Stimulated activated CD4-positive, alpha-beta T cell treated with anti-CD3 and anti-CD28 coated beads, TNF-alpha, amount 100 ng/mL, for 4 hours (primary cell): ENCODE results near the gene CACNA1S.
A peak's percentile ranks its signal among the peaks of the same experiment; 100 is the strongest.

Source experiments
- DNase-seq, 3 experiments: peaks; one replicate each; pipeline ENCODE4 v3.0.0-alpha.2; 2020; ENCODE audit warnings: low read depth in 3 of 3

Gene CACNA1S

DNA sequence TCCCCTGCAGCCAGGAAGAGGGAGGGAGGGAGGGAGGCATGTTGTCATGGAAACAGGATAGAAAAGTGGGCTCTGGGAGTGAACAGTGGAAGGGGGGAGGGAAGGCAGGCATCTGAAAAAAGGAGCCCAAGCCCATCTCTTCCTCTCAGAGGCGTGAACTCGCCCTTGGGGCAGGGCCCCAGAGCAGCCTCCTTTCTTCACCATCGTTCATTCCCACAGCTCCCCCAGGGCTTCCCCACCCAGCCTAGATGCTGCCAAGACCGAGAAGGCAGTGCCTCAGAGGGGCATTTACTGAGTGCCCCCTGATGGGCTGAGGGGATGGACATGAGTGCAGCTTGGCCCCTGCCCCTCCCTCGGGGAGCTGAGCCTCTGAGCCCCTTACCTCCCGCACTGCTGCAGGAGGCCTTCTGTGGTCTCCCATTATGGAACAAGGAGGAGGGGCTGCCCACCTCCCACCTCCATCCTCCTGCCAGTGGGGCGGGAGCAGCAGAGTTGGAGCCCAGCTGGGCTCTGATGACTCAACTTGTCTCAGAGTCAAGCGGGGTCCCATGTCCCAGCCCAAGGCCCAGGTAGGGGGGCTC is 49.6 kb downstream of the CACNA1S start:
- DNase-seq: no peak

DNA sequence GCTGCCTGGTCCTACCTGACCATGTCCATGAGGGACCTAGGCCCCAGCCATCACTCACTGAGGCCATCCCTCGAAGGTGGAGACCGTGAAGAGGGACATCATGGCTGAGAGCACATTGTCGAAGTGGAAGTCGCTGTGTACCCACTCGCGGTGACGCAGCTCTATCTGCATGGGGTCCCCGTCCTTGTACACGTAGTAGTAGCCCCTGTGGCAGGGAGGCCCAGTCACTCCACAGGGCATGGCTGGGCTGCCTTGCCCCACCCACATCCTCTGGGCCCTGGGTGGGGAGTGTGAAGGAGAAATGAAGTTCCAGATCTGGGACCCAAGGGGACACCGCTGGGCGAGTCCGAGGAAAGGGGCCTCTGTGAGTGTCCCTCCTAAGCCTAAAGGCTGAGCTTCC is 50.3 kb downstream of the CACNA1S start:
- no peak for DNase-seq

DNA sequence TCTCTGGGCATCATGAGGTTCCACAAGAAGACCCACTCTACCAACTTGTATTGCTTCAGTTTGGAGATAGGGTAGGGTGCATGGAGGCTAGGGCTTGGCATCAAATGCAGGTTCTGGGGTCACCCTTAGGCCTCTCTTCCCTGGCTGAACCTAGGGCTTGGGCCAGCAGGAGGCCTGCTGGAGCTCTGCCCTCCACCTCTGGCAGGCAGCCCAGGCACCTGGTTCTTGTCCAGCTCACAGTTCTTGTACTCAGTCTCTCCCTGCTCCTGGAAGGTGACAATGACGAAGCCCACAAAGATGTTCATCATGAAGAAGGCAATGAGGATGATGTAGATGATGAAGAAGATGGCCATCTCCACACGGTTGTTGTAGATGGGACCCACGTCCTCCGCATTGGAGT is 51.2 kb downstream of the CACNA1S start:
- no peak for DNase-seq

DNA sequence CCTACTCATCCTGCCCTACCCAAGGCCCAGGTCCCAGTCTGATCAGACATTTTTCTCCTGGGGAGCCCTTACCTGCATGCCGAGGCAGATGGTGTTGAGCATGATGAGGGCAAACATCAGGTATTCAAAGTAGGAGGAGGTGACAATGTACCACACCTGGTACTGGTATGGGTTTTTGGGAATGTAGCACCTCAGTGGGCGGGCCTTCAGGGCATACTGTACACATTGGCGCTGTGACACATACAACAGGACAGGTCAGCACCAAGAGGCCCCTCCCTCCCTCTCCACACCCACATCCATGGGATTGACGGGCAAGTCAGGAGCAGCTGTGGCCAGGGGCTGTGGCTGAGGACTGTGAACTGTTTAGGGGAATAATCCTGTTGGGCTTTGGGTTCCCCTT is 51.6 kb downstream of the CACNA1S start:
- DNase-seq: no peak

DNA sequence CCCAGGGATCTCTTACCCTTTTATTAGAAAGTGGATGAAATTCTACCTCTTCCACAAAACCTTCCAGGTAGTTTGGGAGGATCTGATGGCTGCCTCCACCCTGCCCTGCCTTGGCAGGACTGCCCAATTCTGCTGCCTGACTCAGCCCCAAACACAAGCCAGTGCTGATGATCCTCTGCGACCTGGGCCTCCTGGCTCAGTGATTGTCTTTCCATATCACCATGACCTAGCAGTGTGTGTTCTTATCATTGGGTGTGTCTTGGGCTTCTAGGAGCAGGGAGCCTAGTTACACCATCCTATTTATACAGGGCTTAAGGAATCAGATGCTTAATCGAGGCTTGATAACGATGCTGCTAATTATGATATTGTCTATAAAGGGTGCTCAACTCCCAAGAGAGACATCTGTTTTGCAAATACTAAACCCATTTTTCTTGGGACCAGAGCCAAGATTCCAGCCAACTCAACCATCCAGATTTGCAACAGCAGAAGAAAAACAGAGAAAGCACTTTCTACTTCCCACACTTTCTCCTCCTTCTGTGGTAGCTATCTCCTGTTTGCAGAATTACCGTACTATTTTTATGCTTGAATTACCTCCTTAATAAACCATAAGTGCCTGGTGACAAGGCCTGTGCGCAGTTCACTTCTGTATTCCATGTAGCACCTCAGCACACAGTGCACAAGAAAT is 52.2 kb downstream of the CACNA1S start:
- no peak for DNase-seq

DNA sequence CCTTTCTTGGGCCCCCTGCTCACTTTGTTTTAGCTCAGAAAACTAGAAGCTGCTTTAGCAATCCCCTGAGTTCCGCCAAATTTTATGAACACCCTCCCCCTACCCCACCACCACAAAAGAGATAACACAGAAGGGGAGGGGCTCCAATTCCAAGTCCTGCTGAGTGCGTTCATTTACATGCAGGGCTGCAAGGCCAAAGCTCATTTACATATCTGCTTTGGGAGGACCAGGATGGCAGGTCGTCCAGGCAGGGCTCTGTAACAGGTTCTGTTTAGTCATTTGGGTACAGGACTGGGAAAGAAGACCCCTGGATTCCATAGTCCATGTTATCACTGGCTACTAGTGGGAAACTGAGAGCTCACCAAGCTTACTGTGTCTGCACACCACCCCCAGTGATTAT is 52.8 kb downstream of the CACNA1S start:
- no peak for DNase-seq

DNA sequence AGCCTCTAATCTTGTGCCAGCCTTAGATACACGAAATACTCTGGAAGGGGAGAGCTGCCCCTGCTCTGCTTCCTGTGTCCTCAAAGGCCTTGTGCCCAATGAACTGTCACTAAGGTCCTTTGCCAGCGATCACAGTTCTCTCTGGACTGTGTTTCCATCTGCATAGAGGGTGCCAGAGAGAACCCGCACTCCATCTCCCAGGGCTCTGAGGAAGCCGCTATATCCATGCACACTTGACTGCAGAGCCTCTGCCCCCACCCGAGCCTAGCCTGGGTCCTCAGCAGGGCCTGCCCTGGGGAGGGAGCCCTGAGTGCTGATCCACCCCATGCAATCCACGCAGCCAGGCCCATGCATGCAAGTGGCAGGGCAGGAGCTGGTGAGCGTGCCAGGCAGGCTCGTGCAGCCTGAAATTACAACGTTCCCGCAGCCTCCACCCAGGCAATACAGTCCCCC is 58.1 kb downstream of the CACNA1S start:
- no peak for DNase-seq

DNA sequence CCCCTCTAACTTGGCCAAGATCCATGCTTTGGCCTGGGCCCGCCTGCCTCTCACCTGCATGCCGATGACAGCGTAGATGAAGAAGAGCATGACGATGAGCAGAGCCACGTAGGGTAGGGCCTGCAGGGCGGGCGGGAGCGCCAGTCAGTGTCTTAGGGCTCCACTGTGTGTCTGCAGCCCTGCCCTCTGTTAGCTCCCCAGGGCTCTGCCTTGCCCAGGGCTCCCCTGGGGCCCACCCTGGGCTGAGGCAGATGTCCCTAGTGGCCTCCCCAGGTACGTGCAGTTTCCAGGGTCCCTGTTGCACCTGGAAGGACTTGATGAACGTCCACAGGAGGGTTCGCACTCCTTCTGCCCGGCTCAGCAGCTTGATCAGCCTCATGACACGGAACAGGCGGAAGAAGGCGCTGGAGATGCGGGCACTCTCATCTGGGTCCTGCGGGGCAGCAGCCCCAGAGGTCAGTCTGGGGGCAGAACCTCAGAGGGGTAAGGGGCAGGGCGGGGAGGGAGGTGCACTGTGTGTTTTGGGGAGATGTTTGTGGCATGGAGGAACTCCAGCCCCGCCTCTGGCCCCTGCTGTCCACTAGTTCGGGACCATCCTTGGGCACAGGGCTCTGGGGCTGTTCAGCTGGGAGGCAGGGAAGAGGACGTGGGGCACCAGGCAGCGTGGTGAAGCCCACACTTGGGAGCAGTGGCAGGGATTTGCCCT is 58.9 kb downstream of the CACNA1S start:
- no peak for DNase-seq

DNA sequence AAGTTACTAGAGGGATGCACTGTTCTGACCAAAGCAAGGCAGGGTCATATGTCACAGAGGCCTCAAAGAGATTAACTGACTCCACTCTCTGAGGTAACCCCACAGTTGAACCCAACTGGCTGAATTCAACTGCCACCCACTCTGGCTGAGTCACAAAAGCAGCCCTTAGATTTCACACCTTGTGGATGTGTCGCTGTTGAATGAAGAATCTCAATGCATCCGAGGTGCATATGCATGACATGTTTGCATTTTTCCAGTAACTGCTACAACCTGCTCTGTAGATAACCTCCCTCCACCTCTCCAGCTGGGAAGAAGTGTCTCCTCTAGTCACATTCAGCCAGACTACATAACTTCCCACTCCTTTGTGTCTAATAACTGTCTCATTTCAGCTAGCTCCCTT is 60.8 kb downstream of the CACNA1S start:
- DNase-seq: no peak

DNA sequence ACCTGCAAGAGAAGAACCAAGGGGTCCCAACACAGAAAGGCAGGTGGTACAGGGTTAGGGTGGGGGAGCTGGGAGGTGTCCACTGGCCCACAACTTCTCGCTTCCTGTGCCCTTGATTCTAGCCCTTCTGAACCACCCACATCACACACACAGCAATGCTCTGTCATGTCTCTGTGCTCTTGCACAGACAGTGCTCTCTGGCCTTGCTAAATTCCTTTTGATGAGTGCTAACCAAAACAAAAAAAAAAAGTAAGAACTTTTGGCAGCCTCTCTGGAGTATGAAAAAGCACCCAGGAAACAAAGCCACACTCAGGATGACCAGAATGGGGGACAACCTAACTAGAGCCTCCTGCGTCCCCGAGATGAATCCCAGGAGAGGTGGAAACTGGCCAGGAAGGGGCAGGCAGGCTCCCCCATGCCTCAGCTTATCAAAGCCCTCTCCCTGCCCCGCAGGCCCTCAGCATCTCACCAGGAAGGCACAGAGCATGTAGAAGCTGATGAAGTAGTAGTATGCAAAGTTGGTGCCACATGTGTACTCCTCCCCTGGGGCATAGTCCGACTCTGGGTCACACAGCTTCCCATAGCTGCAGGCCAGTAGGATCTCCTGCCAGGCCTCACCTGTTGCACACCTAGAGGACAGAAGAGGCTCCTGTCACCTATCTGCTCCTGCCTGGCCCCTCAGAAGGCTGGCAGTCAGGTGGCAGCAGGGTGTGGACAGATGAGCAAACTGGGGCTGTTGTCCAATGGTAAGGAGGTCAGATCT is 61.5 kb downstream of the CACNA1S start:
- DNase-seq: no peak

DNA sequence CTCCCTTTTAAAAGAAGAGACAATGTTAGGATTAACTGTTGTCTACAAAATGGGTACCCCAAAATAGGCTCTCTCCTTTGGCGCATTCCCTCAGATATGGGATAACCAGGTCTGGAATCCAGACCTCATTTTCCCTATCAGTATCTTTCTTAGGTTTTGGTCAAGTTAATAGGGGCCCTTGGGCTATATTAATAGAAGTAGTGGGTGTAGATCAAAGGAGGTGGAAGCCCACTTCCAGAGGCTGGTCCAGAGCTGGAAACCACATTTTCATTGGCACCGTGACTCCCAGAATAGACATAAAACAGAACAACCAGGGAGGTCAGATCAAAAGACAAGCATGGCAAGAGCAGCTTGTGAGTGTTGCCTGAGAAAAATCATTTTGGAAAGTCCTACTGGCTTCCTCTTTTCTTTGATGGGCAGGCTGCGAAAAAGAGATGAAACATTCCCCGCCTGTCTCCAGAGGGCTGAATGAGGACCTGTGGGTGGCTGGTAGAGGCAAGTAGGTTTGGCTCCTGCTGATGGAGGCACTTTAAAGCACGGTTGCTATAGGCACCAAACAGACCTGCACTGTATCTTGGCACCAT is 62.9 kb downstream of the CACNA1S start:
- no peak for DNase-seq

DNA sequence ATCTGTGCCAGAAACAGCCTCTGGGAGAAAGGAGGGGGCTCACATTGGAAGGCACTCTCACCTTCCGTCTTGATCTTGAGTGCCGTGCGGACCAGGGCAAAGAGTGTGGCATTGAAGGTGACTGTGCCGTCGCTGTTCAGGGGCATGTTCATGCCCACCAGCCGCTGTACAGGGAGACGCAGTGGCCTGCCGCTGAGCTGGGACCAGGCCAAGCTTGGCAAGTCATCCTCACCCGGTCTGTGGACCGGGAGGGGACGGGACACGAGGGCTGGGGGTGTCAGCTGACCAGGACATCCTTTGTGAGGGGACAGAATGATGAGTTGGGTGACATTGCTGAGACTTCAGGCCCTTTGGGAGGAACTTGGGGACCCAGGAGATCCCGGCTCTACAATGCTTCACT is 63.7 kb downstream of the CACNA1S start:
- DNase-seq: no peak

DNA sequence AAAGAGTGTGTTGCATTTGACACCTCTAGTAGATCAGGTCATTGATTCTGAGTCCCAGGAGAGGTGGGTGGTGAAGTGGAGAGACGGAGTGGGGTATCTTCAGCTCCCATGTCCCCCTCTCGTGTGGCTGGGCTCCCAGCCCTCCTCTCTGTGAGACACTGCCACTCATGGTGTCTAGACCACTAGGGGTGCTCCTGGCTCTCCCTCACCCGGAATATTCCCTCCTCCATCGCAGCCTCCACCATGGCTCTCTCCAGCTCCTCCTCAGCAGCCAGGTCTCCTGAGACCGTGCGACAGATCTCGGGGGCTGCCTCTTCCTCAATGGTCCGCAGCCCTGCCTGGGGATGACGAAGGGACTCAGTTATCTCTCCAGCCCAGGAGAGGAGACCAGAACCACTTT is 68.1 kb downstream of the CACNA1S start:
- DNase-seq: no peak

DNA sequence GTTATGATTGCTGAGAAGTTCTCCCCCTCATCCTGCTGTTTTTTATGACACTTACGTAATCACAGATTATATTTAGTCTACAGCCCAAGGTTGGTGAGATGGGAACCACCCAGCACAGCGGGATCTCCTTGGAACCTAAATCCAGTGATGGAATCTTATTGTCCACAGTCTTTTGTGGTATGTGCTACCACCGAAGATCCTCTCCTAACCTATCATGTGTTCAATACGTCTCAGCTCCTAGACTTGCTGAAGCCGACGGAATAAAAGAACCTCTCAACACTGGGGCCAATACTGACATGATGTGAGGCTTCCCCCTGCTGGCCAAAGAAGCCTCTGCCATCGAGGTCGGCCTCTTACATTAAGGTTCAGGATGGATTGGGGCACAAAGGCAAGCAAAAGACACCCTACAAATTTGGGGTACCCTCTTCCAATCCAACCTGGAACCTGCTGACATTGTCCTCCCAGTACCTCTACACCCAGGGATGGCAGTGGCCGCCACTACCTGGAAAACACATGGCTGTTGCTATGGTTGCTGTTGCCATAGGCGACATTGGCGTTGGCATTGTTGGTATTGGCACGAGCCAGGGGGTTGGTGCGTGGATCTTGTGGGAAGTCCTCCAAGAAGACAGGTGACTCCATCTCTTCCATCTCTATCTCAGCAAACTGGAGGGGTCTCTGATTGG is 69.3 kb downstream of the CACNA1S start:
- DNase-seq: peak; percentile 45 to 50 (median 48)

DNA sequence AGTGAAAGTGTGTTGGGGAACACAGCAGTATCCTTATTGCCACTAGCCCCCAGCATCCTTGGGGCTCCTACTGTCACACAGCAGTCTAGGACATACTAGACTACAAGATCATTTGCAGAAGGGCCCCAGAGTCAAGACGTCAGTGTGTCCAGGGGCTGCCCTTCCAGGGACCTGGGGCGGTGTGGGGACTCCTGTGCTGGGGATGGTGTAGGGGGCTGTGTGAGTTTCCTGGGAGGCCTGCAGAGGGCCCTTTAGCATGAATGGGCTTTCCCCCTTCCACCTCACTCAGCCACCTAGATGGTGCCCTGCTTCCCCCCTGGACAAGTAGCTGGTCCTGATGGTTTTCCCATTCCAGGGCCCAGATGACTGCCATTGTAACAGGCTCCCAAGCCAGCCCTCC is 71.2 kb downstream of the CACNA1S start:
- no peak for DNase-seq

DNA sequence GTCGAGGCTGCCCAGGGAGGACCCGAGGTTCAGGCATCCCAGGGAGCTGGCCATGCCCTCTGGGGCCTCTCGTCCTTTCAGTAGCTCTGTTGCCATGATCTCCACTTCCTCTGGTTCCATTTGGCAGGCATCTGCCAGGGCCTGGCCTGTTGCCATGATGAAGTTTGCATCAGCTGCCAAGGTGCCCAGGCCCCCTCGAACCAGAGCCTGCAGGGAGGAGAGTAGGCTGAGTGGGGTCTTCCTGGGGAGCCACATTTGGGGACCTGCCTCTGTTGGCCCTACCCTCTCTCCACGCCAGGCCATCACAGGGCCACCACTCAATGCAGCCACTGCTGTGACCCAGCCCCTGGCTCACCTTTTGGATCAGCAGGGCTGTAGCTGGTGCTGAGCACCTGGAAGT is 72.3 kb downstream of the CACNA1S start:
- DNase-seq: no peak

DNA sequence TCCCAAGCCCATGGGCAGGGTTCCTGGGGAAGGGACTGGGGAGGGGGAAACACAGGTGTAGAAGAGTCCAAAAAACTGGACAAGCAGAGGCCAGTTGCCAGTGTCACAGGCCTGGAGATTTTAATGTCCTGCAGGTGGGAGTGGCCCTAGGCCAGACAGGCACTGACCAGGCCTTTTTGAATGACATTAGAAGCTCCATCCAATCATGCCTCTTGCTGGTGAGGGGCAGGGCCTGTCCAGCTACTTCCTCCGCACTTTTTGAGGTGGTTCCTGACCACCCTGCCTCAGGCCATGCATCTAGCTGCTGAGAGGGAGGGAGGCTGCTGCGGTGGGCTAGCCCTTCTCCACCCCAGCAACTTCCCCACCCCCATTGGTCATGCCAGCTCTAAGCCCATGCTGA is 72.8 kb downstream of the CACNA1S start:
- no peak for DNase-seq

DNA sequence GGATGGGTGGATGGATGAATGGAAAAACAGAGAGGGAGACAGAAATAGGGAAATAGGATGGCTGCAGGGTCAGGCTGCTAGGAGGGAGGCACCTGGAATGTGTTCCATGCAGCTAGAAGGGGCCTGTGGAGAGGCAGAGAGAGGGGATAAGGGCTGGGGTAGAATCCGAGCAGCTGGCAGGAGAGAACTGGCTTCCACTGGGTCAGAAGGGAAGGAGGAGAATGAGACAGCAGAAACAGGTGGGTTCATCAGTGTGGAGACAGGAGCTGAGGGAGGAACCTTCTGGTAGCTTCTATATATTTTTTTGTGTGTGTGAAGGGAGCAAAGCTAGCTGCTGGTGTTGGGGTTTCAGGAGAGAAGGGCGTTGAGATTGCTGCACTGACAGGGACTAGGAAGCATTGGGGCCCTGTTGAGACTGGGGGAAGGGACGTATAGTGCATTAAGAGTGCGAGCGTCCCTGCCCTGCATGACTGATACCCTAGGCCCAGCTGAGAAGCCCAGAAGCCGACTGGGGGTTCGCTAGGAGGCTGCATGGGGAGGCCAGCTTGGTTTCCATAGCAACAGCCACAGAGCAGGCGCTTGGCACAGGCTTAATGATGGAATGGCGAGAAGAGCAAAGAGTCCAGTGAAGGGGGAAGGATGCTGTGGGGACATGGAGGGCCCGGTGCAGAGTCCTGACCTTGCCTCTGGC is 73.9 kb downstream of the CACNA1S start:
- no peak for DNase-seq

DNA sequence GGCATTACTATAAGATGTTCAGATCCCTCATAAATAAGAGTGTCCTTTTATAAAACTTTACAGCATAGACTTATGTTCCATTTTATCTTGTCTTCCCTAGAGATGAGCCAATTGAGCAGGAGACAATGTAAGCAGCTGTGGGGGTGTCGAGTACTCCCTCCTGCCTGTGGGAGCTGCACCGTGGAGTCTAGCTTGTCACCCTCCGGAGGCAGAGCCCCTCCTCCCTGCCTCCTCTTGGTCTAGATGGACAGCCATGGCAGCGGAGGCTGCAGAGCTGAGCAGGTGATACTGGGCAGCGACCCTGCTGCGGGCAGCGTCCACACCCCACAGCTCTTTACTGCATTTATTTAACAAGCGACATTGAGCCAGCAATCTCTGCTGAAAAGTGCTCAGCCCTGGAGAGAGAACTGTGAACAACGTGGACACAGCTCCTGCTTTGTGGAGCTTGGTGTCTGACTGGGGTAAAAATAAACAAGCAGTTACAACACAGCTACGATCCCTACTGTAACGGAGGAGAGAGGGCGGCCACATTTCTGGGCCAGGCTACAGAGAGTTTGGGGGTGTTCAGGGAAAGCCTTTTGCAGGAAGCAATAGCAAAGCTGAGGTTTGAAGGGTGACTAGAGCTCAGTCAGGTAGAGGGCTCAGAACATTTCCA is 75.9 kb downstream of the CACNA1S start:
- no peak for DNase-seq

DNA sequence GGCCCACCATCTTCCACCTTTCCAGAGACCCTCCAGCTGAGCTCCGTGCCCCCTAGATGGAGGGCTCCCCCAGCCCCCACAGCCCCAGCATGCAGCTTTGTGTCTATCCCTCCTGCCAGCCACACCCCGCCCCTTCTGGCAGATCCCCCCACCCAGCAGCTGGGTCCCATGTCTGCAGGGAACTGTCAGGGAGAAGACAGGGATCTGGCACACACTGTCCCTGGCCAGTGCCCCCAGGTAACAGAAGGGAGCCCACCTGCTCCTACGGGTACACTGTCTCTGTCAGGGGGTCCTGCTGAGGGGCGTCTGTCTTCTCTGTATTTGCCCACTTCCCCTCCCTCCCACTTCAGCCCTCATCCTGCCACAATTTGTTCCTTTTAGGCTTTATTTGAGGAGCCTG is 77.6 kb downstream of the CACNA1S start:
- DNase-seq: no peak
